ENCODE data around the gene IL17REL. TPM values are rescaled to one million over a fixed set of nuclear protein-coding genes. Genes with fewer than 3 reads are reported as not detected.

The IL17REL gene
- total and polyA plus RNA-seq, 2 of the 13 experiments (the other 11 are each of a cell fraction or from before 2014, with no cell fraction given): not detected

DNA sequence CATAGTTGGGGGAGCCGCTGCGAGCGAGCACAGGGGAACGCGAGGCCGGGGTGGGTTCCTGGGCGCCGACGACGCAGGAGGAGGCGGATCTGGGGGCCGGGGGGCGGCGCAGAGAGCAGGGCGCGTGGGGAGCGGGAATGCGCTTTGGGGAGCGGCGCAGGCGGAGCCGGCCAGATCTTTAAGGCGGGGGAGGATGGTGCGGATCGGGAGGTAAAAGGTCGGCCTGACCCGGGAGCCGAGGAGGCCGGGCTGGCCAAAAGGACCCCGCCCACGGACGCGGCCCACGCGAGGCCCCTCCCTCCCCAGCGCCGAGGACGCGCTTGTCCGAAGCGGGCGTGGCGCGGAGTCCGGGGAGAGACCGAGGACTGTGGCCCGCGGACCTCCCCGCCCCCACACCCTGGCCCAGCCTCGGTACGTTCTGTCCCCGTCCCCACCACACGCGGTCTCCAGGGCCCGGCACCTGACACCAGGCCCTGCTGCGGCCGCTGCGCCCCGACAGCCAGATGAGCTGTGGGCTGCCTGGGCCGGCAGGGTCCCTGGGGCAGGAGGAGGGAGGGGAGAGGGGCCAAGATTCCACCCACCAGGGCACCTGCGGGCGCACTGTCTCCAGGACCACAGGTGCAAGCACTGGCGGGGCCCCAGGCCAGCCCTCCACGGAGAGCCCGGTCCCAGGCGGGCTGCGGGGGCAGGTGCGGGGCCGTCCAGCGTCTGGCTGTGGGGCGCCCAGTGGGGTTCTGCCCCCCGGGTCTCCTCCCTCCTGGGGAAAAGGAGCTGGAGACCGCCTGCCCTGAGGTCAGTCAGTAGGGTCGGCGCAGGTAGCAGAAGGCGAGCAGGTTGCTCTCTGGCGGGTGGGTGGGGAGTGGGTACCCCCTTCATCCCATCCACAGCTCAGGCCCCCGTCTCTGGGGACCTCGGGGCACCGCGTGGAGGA is 41.1 kb downstream of the IL17REL start (continued):
- TF ChIP-seq TBX3 (IDR thresholded peaks at IDR 0.05; ENCODE audit: borderline replicate concordance) (no peak), PITX1 (CRISPR knock-in tag; IDR thresholded peaks at IDR 0.05) (peak; percentile 16; the same call in 1 of the 2 replicates), NPAS2 (CRISPR knock-in tag; IDR thresholded peaks at IDR 0.05; ENCODE audit: borderline replicate concordance) (no peak), ZNF331 (CRISPR knock-in tag; IDR thresholded peaks at IDR 0.05) (no peak), ZNF547 (CRISPR knock-in tag; IDR thresholded peaks at IDR 0.05) (no peak), SRF (IDR thresholded peaks at IDR 0.05; ENCODE audit: low read depth, low read length) (no peak), ATF7-NPFF (CRISPR knock-in tag; IDR thresholded peaks at IDR 0.05; ENCODE audit: low read depth) (peak; percentile 28; the same call in 1 of the 2 replicates), MYNN (CRISPR knock-in tag; IDR thresholded peaks at IDR 0.05; ENCODE audit: low read depth) (no peak), REXO4 (CRISPR knock-in tag; IDR thresholded peaks at IDR 0.05; ENCODE audit: borderline replicate concordance) (no peak), HCFC1 (IDR thresholded peaks at IDR 0.05; ENCODE audit: low read depth, low read length) (no peak), ZNF720 (CRISPR knock-in tag; IDR thresholded peaks at IDR 0.05) (no peak), TSC22D2 (CRISPR knock-in tag; IDR thresholded peaks at IDR 0.05; ENCODE audit: borderline replicate concordance) (no peak), BRD4 (CRISPR knock-in tag; IDR thresholded peaks at IDR 0.05) (no peak), CAMTA2 (CRISPR knock-in tag; IDR thresholded peaks at IDR 0.05; ENCODE audit: borderline replicate concordance) (no peak), ZNF44 (CRISPR knock-in tag; IDR thresholded peaks at IDR 0.05) (no peak), ZNF777 (CRISPR knock-in tag; IDR thresholded peaks at IDR 0.05) (peak; percentile 74; the same call in 1 of the 2 replicates), ATAD3A (CRISPR knock-in tag; IDR thresholded peaks at IDR 0.05) (no peak)
- TF ChIP-seq, protein P1, sequence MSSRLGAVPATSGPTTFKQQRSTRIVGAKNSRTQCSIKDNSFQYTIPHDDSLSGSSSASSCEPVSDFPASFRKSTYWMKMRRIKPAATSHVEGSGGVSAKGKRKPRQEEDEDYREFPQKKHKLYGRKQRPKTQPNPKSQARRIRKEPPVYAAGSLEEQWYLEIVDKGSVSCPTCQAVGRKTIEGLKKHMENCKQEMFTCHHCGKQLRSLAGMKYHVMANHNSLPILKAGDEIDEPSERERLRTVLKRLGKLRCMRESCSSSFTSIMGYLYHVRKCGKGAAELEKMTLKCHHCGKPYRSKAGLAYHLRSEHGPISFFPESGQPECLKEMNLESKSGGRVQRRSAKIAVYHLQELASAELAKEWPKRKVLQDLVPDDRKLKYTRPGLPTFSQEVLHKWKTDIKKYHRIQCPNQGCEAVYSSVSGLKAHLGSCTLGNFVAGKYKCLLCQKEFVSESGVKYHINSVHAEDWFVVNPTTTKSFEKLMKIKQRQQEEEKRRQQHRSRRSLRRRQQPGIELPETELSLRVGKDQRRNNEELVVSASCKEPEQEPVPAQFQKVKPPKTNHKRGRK (CRISPR knock-in tag; IDR thresholded peaks at IDR 0.05): no peak
- TF ChIP-seq, protein P2, sequence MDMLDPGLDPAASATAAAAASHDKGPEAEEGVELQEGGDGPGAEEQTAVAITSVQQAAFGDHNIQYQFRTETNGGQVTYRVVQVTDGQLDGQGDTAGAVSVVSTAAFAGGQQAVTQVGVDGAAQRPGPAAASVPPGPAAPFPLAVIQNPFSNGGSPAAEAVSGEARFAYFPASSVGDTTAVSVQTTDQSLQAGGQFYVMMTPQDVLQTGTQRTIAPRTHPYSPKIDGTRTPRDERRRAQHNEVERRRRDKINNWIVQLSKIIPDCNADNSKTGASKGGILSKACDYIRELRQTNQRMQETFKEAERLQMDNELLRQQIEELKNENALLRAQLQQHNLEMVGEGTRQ (IDR thresholded peaks at IDR 0.05; ENCODE audit: low read depth, low read length): no peak
- TF ChIP-seq, protein P2 (CRISPR knock-in tag; IDR thresholded peaks at IDR 0.05; ENCODE audit: borderline replicate concordance): no peak
- TF ChIP-seq, protein P3, sequence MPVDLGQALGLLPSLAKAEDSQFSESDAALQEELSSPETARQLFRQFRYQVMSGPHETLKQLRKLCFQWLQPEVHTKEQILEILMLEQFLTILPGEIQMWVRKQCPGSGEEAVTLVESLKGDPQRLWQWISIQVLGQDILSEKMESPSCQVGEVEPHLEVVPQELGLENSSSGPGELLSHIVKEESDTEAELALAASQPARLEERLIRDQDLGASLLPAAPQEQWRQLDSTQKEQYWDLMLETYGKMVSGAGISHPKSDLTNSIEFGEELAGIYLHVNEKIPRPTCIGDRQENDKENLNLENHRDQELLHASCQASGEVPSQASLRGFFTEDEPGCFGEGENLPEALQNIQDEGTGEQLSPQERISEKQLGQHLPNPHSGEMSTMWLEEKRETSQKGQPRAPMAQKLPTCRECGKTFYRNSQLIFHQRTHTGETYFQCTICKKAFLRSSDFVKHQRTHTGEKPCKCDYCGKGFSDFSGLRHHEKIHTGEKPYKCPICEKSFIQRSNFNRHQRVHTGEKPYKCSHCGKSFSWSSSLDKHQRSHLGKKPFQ (CRISPR knock-in tag; IDR thresholded peaks at IDR 0.05; ENCODE audit: insufficient replicate concordance): no peak
- TF ChIP-seq, protein P4, sequence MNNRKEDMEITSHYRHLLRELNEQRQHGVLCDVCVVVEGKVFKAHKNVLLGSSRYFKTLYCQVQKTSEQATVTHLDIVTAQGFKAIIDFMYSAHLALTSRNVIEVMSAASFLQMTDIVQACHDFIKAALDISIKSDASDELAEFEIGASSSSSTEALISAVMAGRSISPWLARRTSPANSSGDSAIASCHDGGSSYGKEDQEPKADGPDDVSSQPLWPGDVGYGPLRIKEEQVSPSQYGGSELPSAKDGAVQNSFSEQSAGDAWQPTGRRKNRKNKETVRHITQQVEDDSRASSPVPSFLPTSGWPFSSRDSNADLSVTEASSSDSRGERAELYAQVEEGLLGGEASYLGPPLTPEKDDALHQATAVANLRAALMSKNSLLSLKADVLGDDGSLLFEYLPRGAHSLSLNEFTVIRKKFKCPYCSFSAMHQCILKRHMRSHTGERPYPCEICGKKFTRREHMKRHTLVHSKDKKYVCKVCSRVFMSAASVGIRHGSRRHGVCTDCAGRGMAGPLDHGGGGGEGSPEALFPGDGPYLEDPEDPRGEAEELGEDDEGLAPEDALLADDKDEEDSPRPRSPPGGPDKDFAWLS (CRISPR knock-in tag; IDR thresholded peaks at IDR 0.05; ENCODE audit: borderline replicate concordance): 0 out of 2 replicates have a peak, but pooled peaks have one; percentile 77

Data from HepG2 (cell line).